Tibial nerve (tissue), 4 donors: ENCODE results near the gene ERFL. TPM values are rescaled to one million over a fixed set of nuclear protein-coding genes. Genes with fewer than 3 reads are reported as not detected.
"Not testable (repeated sequence)": the region's sequence is repeated elsewhere in the genome, so short reads cannot be mapped to it uniquely, and the experiment has no call there.

Experiments used
- DNase-seq, 2 donors: peaks; one replicate each; pipeline ENCODE4 v3.0.0-alpha.2; 2019; ENCODE audit warnings: low spot score in 2 of 2
- H3K27ac ChIP-seq, 4 donors: fragments of 200-600 bp; sonication (generic) in 3 of 4; one replicate each; pipeline ENCODE4 v1.5.1; 2017 to 2019; ENCODE audit warnings: mild to moderate bottlenecking in 1 of 4
- H3K27me3 ChIP-seq, 2 donors: fragments of 200-600 bp; sonication (generic) in 1 of 2; one replicate each; pipeline versions ENCODE4 v1.5.1 to v1.6.0; 2017 to 2019
- H3K36me3 ChIP-seq, 3 donors: fragments of 200-600 bp; sonication (generic); one replicate each; pipeline ENCODE4 v1.5.1; 2018 to 2019
- H3K4me1 ChIP-seq, 4 donors: fragments of 200-600 bp; sonication (generic) in 3 of 4; one replicate each; pipeline ENCODE4 v1.5.1; 2017 to 2019
- H3K4me3 ChIP-seq, 4 donors: fragments of 200-600 bp; sonication (generic) in 3 of 4; one replicate each; pipeline ENCODE4 v1.5.1; 2017 to 2019; ENCODE audit warnings: mild to moderate bottlenecking in 1 of 4, moderate library complexity in 1 of 4
- H3K9me3 ChIP-seq, 4 donors: fragments of 200-600 bp; sonication (generic) in 3 of 4; one replicate each; pipeline ENCODE4 v1.5.1; 2017 to 2019
- CTCF ChIP-seq, 5 experiments: fragments of 200-600 bp in 3 of 5; fragments of 450-650 bp in 2 of 5; sonication (generic) in 3 of 5; IDR thresholded peaks; one replicate each; pipeline ENCODE4 v1.5.1; 2016 to 2019; ENCODE audit warnings: antibody characterized with exemption in 5 of 5, mild to moderate bottlenecking in 3 of 5, moderate library complexity in 2 of 5
- EP300 ChIP-seq, 2 donors: sonication (generic); formaldehyde crosslinking; IDR thresholded peaks; one replicate each; pipeline ENCODE4 v1.6.1; 2017; ENCODE audit warnings: antibody characterized with exemption in 2 of 2, mild to moderate bottlenecking in 1 of 2
- POLR2A ChIP-seq, 2 donors: fragments of 450-650 bp; IDR thresholded peaks; one replicate each; pipeline ENCODE4 v1.6.1; 2017; ENCODE audit warnings: antibody characterized with exemption in 2 of 2, mild to moderate bottlenecking in 2 of 2, moderate library complexity in 2 of 2
- WGBS, 2 donors: methylation state at CpG; one replicate each; pipeline ENCODE4 v1.1.5; 2018; 5-methylcytosine and 5-hydroxymethylcytosine counted together
- total RNA-seq, 4 donors: library from RNA; depleted of rRNA; stranded (reverse); fragments of >200 nt; gene quantifications; one replicate each; pipeline ENCODE4 v1.1.0, GENCODE V29; 2016

Gene ERFL
- total RNA-seq, 4 donors from 2014 or later: 0.30 to 0.59 (median 0.42) TPM; not detected in 1

GRCh38 chr19:41915776-41916414 is 12.4 kb downstream of the ERFL start:
- TF ChIP-seq EP300 (IDR thresholded peaks at IDR 0.05): no peak
- TF ChIP-seq CTCF (IDR thresholded peaks at IDR 0.05): no peak
- no peak for TF ChIP-seq POLR2A (IDR thresholded peaks at IDR 0.05)
- WGBS, 2 donors: 26 to 27% methylated on average over 27 of the region's 27 CpGs
- Histone ChIP-seq H3K27me3 (peaks cover 0 to 92% of the 10 kb centered on the region in 2 donors), H3K9me3 (no peaks in the 10 kb centered on the region), H3K27ac (no peak overlapping the region), H3K4me1 (peaks cover 0 to 18% (median 6%) of the 10 kb centered on the region in 4 donors), H3K36me3 (no peaks in the 10 kb centered on the region), H3K4me3 (no peak overlapping the region)
- DNase-seq: no peak

GRCh38 chr19:41915021-41915775 is 13.1 kb downstream of the ERFL start:
- no peaks in the 10 kb centered on the region for H3K9me3 ChIP-seq
- H3K36me3 ChIP-seq: no peaks in the 10 kb centered on the region
- no peak overlapping the region for H3K4me3 ChIP-seq
- peaks cover 0 to 18% (median 6%) of the 10 kb centered on the region in 4 donors for H3K4me1 ChIP-seq
- 3 to 7% methylated on average over 25 to 38 of the region's 38 CpGs for whole genome bisulfite sequencing, 2 donors
- no peak for TF ChIP-seq EP300 (IDR thresholded peaks at IDR 0.05)
- no peak for TF ChIP-seq CTCF (IDR thresholded peaks at IDR 0.05)
- TF ChIP-seq POLR2A (IDR thresholded peaks at IDR 0.05): no peak
- no peak overlapping the region for H3K27ac ChIP-seq
- H3K27me3 ChIP-seq: peaks cover 0 to 85% of the 10 kb centered on the region in 2 donors
- no peak for DNase-seq

GRCh38 chr19:41914424-41914834 is 13.8 kb downstream of the ERFL start:
- not testable (repeated sequence) for H3K27ac ChIP-seq, H3K36me3 ChIP-seq, H3K9me3 ChIP-seq, DNase-seq, H3K4me3 ChIP-seq
- peaks cover 0 to 78% of the 10 kb centered on the region in 2 donors for H3K27me3 ChIP-seq
- 3 to 5% methylated on average over 3 to 5 of the region's 5 CpGs for WGBS, 2 donors
- peaks cover 0 to 18% (median 6%) of the 10 kb centered on the region in 4 donors for H3K4me1 ChIP-seq

GRCh38 chr19:41913538-41914423 is 14.5 kb downstream of the ERFL start:
- no peak for DNase-seq
- Histone ChIP-seq H3K4me1 (peaks cover 0 to 18% (median 6%) of the 10 kb centered on the region in 4 donors), H3K36me3 (no peaks in the 10 kb centered on the region), H3K27me3 (peaks cover 0 to 71% of the 10 kb centered on the region in 2 donors), H3K4me3 (no peak overlapping the region), H3K9me3 (no peaks in the 10 kb centered on the region), H3K27ac (no peak overlapping the region)
- 7 to 9% methylated on average over 20 to 21 of the region's 21 CpGs for WGBS, 2 donors
- TF ChIP-seq EP300 (IDR thresholded peaks at IDR 0.05) (no peak), CTCF (IDR thresholded peaks at IDR 0.05) (no peak), POLR2A (IDR thresholded peaks at IDR 0.05) (no peak)

GRCh38 chr19:41912899-41913537 is 15.2 kb downstream of the ERFL start:
- no peaks in the 10 kb centered on the region for H3K9me3 ChIP-seq
- H3K27ac ChIP-seq: no peak overlapping the region
- peaks cover 0 to 64% of the 10 kb centered on the region in 2 donors for H3K27me3 ChIP-seq
- TF ChIP-seq CTCF (IDR thresholded peaks at IDR 0.05): no peak
- TF ChIP-seq POLR2A (IDR thresholded peaks at IDR 0.05): no peak
- TF ChIP-seq EP300 (IDR thresholded peaks at IDR 0.05): no peak
- H3K36me3 ChIP-seq: peaks cover 0 to 4% (median 0%) of the 10 kb centered on the region in 3 donors
- no peak for DNase-seq
- WGBS, 2 donors: 1 to 2% methylated on average over 43 to 51 of the region's 51 CpGs
- H3K4me1 ChIP-seq: peaks cover 0 to 18% (median 6%) of the 10 kb centered on the region in 4 donors
- no peak overlapping the region for H3K4me3 ChIP-seq
